CD4-positive, CD25-positive, alpha-beta regulatory T cell (primary cell): ENCODE measurements around the gene MRAP. TPM values are rescaled to one million over a fixed set of nuclear protein-coding genes. Genes with fewer than 3 reads are reported as not detected.

Experiments used
- ATAC-seq, 2 donors: fragments of 150-1000 bp; cut with Tn5 transposase; one replicate each; pipeline ENCODE4 v1.10.0; 2021; ENCODE audit warnings: low read depth in 2 of 2, moderate number of reproducible peaks in 2 of 2, moderate library complexity in 1 of 2
- DNase-seq, 3 donors: peaks; one replicate each; pipeline versions ENCODE4 v3.0.0 to v3.0.0-alpha.2; 2012 to 2022; ENCODE audit warnings: mixed read lengths in 1 of 3
- H3K27ac ChIP-seq: one replicate; pipeline ENCODE4 v1.7.0; 2013; ENCODE audit warnings: mild to moderate bottlenecking, low read length; ENCODE audit not compliant: insufficient read depth, poor library complexity, severe bottlenecking
- H3K27me3 ChIP-seq: one replicate; pipeline ENCODE4 v1.7.0; 2013; ENCODE audit warnings: low read length; ENCODE audit not compliant: control insufficient read depth, insufficient read depth
- H3K36me3 ChIP-seq: one replicate; pipeline ENCODE4 v1.7.0; 2013; ENCODE audit warnings: mild to moderate bottlenecking, low read length, moderate library complexity; ENCODE audit not compliant: control insufficient read depth, insufficient read depth
- H3K4me1 ChIP-seq: 2 replicates; pipeline ENCODE4 v1.7.0; 2013; ENCODE audit warnings: mild to moderate bottlenecking, low read length; ENCODE audit not compliant: insufficient read depth, control insufficient read depth, poor library complexity, severe bottlenecking
- H3K4me3 ChIP-seq: one replicate; pipeline ENCODE4 v1.7.0; 2013; ENCODE audit warnings: low read depth, mild to moderate bottlenecking, low read length, moderate library complexity
- H3K9me3 ChIP-seq, 2 experiments: 1 replicate in 1 of 2; 2 replicates in 1 of 2; pipeline ENCODE4 v1.7.0; 2013; ENCODE audit warnings: low read length in 2 of 2, mild to moderate bottlenecking in 1 of 2, moderate library complexity in 1 of 2; ENCODE audit not compliant: control insufficient read depth in 2 of 2
- H3K27ac Mint-ChIP-seq, 3 donors: one replicate each; pipeline ENCODE4 v1.8.0; 2020 to 2022; ENCODE audit warnings: mild to moderate bottlenecking in 3 of 3, mixed read lengths in 3 of 3, moderate library complexity in 2 of 3
- H3K27me3 Mint-ChIP-seq: one replicate; pipeline ENCODE4 v1.8.0; 2022; ENCODE audit warnings: mild to moderate bottlenecking, mixed read lengths
- H3K36me3 Mint-ChIP-seq: one replicate; pipeline ENCODE4 v1.8.0; 2020; ENCODE audit warnings: mixed read lengths
- H3K4me1 Mint-ChIP-seq, 4 donors: one replicate each; pipeline ENCODE4 v1.8.0; 2020 to 2022; ENCODE audit warnings: mixed read lengths in 4 of 4, mild to moderate bottlenecking in 1 of 4
- H3K4me3 Mint-ChIP-seq, 4 donors: one replicate each; pipeline ENCODE4 v1.8.0; 2020 to 2022; ENCODE audit warnings: mild to moderate bottlenecking in 4 of 4, mixed read lengths in 4 of 4, moderate library complexity in 3 of 4
- H3K9me3 Mint-ChIP-seq, 7 donors: one replicate each; pipeline ENCODE4 v1.8.0; 2020 to 2022; ENCODE audit warnings: mixed read lengths in 7 of 7, mild to moderate bottlenecking in 3 of 7, moderate library complexity in 2 of 7
- polyA plus RNA-seq, 4 donors: library from polyadenylated mRNA; unstranded; fragments of 300-500 nt; fragmentation: Illumina TruSeq; gene quantifications; one replicate each; pipeline ENCODE4 v1.2.3, GENCODE V29; 2021
- total RNA-seq: library from RNA; stranded (reverse); gene quantifications from one replicate; pipeline ENCODE4 v1.2.3, GENCODE V29; 2022

Gene MRAP
- total and polyA plus RNA-seq, 5 donors from 2014 or later, result not detected

- Histone ChIP-seq H3K9me3 (no peaks in the 10 kb centered on the region), H3K4me3 (no peak overlapping the region), H3K4me1 (no peaks in the 10 kb centered on the region), H3K27ac (no peak overlapping the region), H3K36me3 (peaks cover 93% of the 10 kb centered on the region), H3K27me3 (no peaks in the 10 kb centered on the region)
- Mint-ChIP-seq H3K27me3 (no peaks in the 10 kb centered on the region), H3K4me3 (no peak overlapping the region), H3K36me3 (peaks cover 66% of the 10 kb centered on the region), H3K4me1 (no peaks in the 10 kb centered on the region), H3K9me3 (no peaks in the 10 kb centered on the region), H3K27ac (no peak overlapping the region)
- no peak for ATAC-seq
- DNase-seq, result no peak
Observed at GRCh38 chr21:32352526-32352925, 53.9 kb downstream of the MRAP start.

GRCh38 chr21:32353002-32353711, 54.5 kb downstream of the MRAP start:
- no peak overlapping the region for H3K27ac Mint-ChIP-seq
- H3K36me3 ChIP-seq, result peaks cover 91% of the 10 kb centered on the region
- ATAC-seq (no peak), DNase-seq (no peak)
- no peaks in the 10 kb centered on the region for H3K4me1 ChIP-seq
- H3K36me3 Mint-ChIP-seq, result peaks cover 60% of the 10 kb centered on the region
- no peak overlapping the region for H3K4me3 ChIP-seq
- H3K9me3 Mint-ChIP-seq, result no peaks in the 10 kb centered on the region
- no peaks in the 10 kb centered on the region for H3K27me3 Mint-ChIP-seq
- no peak overlapping the region for H3K27ac ChIP-seq
- no peaks in the 10 kb centered on the region for H3K27me3 ChIP-seq
- no peaks in the 10 kb centered on the region for H3K4me1 Mint-ChIP-seq
- H3K4me3 Mint-ChIP-seq, result no peak overlapping the region
- no peaks in the 10 kb centered on the region for H3K9me3 ChIP-seq

GRCh38 chr21:32356874-32357395, 58.3 kb downstream of the MRAP start:
- Histone ChIP-seq H3K9me3 (no peaks in the 10 kb centered on the region), H3K4me1 (no peaks in the 10 kb centered on the region), H3K27me3 (no peaks in the 10 kb centered on the region), H3K27ac (no peak overlapping the region), H3K4me3 (no peak overlapping the region), H3K36me3 (peaks cover 89% of the 10 kb centered on the region)
- Mint-ChIP-seq H3K36me3 (peaks cover 63% of the 10 kb centered on the region), H3K4me3 (no peak overlapping the region), H3K27me3 (no peaks in the 10 kb centered on the region), H3K9me3 (no peaks in the 10 kb centered on the region), H3K4me1 (no peaks in the 10 kb centered on the region), H3K27ac (peak overlapping the region in 1 of 3 donors; percentile 80)
- no peak for DNase-seq
- no peak for ATAC-seq

GRCh38 chr21:32359719-32360260, 61.1 kb downstream of the MRAP start:
- Histone ChIP-seq H3K27me3 (no peaks in the 10 kb centered on the region), H3K27ac (no peak overlapping the region), H3K4me1 (no peaks in the 10 kb centered on the region), H3K4me3 (no peak overlapping the region), H3K36me3 (peaks cover 87% of the 10 kb centered on the region), H3K9me3 (no peaks in the 10 kb centered on the region)
- no peak overlapping the region for H3K4me3 Mint-ChIP-seq
- H3K36me3 Mint-ChIP-seq, result peaks cover 60% of the 10 kb centered on the region
- ATAC-seq (no peak), DNase-seq (no peak)
- no peak overlapping the region for H3K27ac Mint-ChIP-seq
- no peaks in the 10 kb centered on the region for H3K27me3 Mint-ChIP-seq
- H3K9me3 Mint-ChIP-seq, result no peaks in the 10 kb centered on the region
- H3K4me1 Mint-ChIP-seq, result no peaks in the 10 kb centered on the region

- Mint-ChIP-seq H3K27me3 (no peaks in the 10 kb centered on the region), H3K9me3 (peaks cover 0 to under 1% (median 0%) of the 10 kb centered on the region in 7 donors), H3K27ac (no peak overlapping the region), H3K4me3 (no peak overlapping the region), H3K36me3 (peaks cover 56% of the 10 kb centered on the region), H3K4me1 (no peaks in the 10 kb centered on the region)
- ATAC-seq (no peak), DNase-seq (no peak)
- no peaks in the 10 kb centered on the region for H3K27me3 ChIP-seq
- no peaks in the 10 kb centered on the region for H3K4me1 ChIP-seq
- peaks cover 83% of the 10 kb centered on the region for H3K36me3 ChIP-seq
- no peak overlapping the region for H3K4me3 ChIP-seq
- no peaks in the 10 kb centered on the region for H3K9me3 ChIP-seq
- H3K27ac ChIP-seq, result no peak overlapping the region
Observed at GRCh38 chr21:32360401-32360975, 61.8 kb downstream of the MRAP start.

Other genes starting within 250 kb of the MRAP start
- gene MIS18A, start 19.8 kb upstream of the MRAP start, total RNA-seq, result 5.2 TPM
- gene MIS18A, start 19.8 kb upstream of the MRAP start, polyA plus RNA-seq, result 10 to 100 TPM in 3 of 4 donors, 1 to 10 TPM in 1; 9.9 to 13.3 (median 11.2) TPM
- gene URB1, start 94.2 kb downstream of the MRAP start, total RNA-seq, result 9.4 TPM
- 1 to 10 TPM; 1.5 to 3.2 (median 2.7) TPM for gene URB1, start 94.2 kb downstream of the MRAP start, polyA plus RNA-seq
- 8.3 TPM for gene EVA1C, start 113.9 kb downstream of the MRAP start, total RNA-seq
- gene EVA1C, start 113.9 kb downstream of the MRAP start, polyA plus RNA-seq, result 10 to 100 TPM in 2 of 4 donors, 1 to 10 TPM in 2; 6.0 to 10.8 (median 8.9) TPM